ENCODE data around the gene SCNN1A. TPM values are rescaled to one million over a fixed set of nuclear protein-coding genes. Genes with fewer than 3 reads are reported as not detected.
A peak's percentile ranks its signal among the peaks of the same experiment; 100 is the strongest.

SCNN1A gene
- total RNA-seq, 4 donors from 2014 or later, result 88.9 to 266 (median 111) TPM

DNA sequence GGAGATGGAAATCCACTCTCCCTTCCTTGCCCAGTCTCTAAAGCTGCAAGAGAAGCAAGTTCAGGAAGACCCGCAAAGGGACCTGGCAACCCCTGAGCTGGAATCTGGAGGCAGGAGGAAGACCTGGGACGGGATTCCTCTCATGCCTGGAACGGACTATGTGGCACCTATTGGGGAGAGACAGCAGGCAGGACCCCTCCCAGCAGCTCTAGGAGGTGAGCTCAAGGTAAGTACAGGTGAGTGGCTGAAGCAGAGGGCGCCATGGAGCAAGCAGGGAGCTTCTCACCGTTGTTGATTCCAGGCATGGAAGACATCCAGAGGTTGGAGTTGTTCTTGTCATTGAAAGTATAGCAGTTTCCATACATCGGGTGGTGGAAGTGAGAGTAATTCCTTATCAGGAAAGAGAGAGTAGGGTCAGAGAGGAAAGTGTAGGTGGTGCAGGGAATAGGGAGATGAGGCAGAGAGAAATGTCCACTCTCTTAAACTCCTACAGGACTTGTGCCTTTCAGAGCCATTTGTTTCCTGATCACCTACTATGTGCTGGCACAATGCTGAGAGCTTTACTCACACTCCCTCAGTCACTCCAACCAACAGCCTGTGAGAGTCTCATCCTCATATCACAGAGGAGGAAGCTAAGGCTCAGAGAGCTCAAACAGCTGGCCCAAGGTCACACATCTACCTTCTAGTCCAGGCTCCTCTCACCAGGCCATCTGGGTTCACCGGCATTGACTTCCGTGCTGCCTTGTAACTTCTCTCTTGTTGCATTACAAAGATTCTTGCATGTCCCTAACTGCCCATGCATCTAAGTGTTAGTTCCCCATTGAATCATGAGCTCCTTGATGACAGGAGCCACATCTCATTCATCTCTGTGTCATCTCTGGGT, 19.6 kb downstream of the SCNN1A start:
- WGBS, 2 donors, result 54 to 74% methylated on average over 5 to 8 of the region's 8 CpGs
- no peak for TF ChIP-seq POLR2A (IDR thresholded peaks at IDR 0.05)
- TF ChIP-seq, protein P1, sequence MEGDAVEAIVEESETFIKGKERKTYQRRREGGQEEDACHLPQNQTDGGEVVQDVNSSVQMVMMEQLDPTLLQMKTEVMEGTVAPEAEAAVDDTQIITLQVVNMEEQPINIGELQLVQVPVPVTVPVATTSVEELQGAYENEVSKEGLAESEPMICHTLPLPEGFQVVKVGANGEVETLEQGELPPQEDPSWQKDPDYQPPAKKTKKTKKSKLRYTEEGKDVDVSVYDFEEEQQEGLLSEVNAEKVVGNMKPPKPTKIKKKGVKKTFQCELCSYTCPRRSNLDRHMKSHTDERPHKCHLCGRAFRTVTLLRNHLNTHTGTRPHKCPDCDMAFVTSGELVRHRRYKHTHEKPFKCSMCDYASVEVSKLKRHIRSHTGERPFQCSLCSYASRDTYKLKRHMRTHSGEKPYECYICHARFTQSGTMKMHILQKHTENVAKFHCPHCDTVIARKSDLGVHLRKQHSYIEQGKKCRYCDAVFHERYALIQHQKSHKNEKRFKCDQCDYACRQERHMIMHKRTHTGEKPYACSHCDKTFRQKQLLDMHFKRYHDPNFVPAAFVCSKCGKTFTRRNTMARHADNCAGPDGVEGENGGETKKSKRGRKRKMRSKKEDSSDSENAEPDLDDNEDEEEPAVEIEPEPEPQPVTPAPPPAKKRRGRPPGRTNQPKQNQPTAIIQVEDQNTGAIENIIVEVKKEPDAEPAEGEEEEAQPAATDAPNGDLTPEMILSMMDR (IDR thresholded peaks at IDR 0.05), result no peak
- no peak for DNase-seq
- no peak overlapping the region for H3K27ac ChIP-seq
- intact Hi-C loops (cut with DNase I), result no loop called here
- peaks cover 0 to 97% (median 4%) of the 10 kb centered on the region in 3 donors for H3K36me3 ChIP-seq
- peaks cover 5 to 19% (median 6%) of the 10 kb centered on the region in 3 donors for H3K4me1 ChIP-seq
- H3K4me3 ChIP-seq, result no peak overlapping the region
- H3K9me3 ChIP-seq, result no peaks in the 10 kb centered on the region
- no peaks in the 10 kb centered on the region for H3K27me3 ChIP-seq

DNA sequence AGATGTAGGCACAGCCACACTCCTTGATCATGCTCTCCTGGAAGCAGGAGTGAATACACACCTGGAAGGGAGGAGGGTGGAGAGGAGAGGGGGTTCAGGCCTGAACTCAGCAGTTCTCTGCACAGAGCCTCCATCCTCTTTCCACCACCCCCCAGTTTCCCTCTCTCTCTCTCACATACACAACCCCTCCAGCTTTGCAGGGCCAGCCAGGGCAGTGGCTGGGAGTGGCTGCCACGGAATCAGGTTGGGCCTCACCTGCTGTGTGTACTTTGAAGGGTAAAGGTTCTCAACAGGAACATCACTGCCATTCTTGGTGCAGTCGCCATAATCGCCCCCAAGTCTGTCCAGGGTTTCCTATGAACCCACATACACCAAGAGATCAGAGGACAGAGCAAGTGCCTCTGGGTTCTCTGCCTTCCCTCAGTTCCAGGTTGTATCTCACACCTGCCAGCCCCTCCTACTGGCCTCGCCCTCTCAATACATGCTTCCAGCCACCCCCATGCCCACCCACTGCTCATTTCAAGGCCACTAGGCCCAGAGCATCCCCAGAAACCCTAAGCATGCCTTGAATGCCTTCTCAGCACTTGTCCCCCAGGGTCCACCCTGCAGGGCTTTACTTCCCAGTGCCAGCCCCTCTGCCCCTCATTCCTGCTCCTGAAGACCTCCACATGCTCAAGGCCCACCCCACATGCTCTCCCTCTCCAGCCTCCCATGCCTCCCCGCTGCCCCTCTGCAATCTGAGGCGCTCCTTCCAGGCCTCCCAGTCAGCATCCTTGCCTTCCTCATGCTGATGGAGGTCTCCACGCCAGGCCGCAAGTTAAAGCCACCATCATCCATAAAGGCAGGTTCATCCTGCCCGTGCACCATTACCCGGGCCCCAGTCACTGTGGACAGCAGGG, 20.6 kb downstream of the SCNN1A start:
- no peak for TF ChIP-seq POLR2A (IDR thresholded peaks at IDR 0.05)
- TF ChIP-seq, protein P1 (IDR thresholded peaks at IDR 0.05), result no peak
- H3K4me3 ChIP-seq, result no peak overlapping the region

DNA sequence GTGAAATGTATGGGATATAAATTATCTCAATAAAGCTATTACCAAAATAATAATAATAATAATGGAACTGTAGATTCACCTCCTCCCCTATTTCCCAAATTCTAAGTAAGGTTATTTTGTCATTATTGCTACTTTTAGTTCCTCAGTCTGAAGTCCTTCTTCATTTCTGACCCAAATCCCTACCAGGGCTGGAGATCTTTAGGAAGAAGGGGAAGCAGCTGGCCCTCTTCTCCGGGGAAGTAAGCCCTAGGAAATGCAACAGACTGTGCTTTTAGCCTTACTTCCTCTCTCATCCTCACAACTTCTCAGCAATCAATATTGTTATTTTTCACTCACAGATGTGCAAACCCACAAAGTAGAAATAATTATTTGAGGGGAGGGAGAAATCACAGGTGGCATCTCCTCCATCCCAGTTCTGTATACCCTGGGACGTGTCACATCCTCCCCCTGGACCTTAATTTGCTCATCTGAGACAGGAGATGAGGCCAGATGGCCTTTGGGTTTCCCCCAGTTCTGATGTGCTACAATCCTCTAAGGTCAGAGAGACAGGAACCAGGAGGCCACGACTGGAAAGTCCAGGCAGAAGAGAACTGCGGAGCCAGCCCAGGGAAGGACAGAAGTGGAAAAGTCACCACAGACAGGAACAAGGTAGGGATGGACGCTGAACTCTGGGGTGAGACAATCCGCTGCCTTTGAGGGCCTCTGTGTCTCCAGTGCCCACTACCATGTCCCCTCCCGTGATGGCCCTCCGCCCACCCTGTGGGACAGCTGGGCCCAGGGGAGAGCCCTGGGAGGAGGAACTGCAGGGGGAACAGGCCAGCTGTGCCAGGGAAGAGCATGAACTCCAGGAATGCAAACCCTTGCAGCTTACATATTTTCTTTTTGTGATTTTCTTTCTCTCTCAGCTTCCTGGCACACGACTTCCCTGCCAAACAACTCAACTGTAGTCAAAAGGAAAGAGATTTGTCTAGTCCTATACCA, 22.9 kb downstream of the SCNN1A start:
- H3K36me3 ChIP-seq, result peaks cover 0 to 93% (median 4%) of the 10 kb centered on the region in 3 donors
- no peak for DNase-seq

More for the DNA sequence above, 20.6 kb downstream of the SCNN1A start:
- H3K36me3 ChIP-seq, result peaks cover 0 to 93% (median 4%) of the 10 kb centered on the region in 3 donors
- intact Hi-C loops (cut with DNase I), result no loop called here
- no peaks in the 10 kb centered on the region for H3K9me3 ChIP-seq
- H3K27ac ChIP-seq, result no peak overlapping the region
- H3K27me3 ChIP-seq, result no peaks in the 10 kb centered on the region
- DNase-seq, result no peak
- H3K4me1 ChIP-seq, result peaks cover 5 to 15% (median 6%) of the 10 kb centered on the region in 3 donors
- WGBS, 2 donors, result 70 to 93% methylated on average over 4 to 9 of the region's 10 CpGs

DNA sequence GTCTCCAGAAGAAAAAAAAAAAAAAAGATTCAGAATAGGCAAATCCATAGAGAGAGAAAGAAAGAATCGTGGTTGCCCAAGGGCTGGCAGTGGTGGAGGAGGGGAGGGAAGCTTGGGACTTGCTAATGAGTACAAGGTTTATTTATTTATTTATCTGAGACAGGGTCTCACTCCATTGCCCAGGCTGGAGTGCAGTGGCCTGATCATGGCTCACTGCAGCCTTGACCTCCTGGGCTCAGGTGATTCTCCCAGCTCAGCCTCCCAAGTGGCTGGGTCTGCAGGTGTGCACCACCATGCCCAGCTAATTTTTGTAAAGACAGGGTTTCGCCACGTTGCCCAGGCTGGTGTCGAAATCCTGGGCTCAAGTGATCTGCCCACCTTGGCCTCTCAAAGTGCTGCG, 23.7 kb downstream of the SCNN1A start:
- 87 to 88% methylated on average over 5 of the region's 5 CpGs for WGBS, 2 donors
- intact Hi-C loops (cut with DNase I), result no loop called here

More for the DNA sequence above, 22.9 kb downstream of the SCNN1A start:
- H3K4me3 ChIP-seq, result no peak overlapping the region
- no peaks in the 10 kb centered on the region for H3K27me3 ChIP-seq
- H3K9me3 ChIP-seq, result no peaks in the 10 kb centered on the region
- 62 to 63% methylated on average over 7 to 9 of the region's 9 CpGs for WGBS, 2 donors
- peaks cover 12 to 24% (median 14%) of the 10 kb centered on the region in 3 donors for H3K4me1 ChIP-seq
- TF ChIP-seq, protein P1 (IDR thresholded peaks at IDR 0.05), result no peak
- TF ChIP-seq POLR2A (IDR thresholded peaks at IDR 0.05), result no peak
- intact Hi-C loops (cut with DNase I), result no loop called here
- H3K27ac ChIP-seq, result peak overlapping the region; percentile 9 to 75 (median 42)

More for the DNA sequence above, 23.7 kb downstream of the SCNN1A start:
- Histone ChIP-seq H3K9me3 (no peaks in the 10 kb centered on the region), H3K27me3 (no peaks in the 10 kb centered on the region), H3K4me3 (no peak overlapping the region), H3K4me1 (peaks cover 17 to 32% (median 19%) of the 10 kb centered on the region in 3 donors), H3K36me3 (peaks cover 0 to 93% (median 4%) of the 10 kb centered on the region in 3 donors), H3K27ac (no peak overlapping the region)
- TF ChIP-seq, protein P1 (IDR thresholded peaks at IDR 0.05), result no peak
- TF ChIP-seq POLR2A (IDR thresholded peaks at IDR 0.05), result no peak
- no peak for DNase-seq
